HUES6 (cell line): ENCODE results near the gene SIDT1.

Experiments
- H3K27ac ChIP-seq: 2 replicates; pipeline ENCODE4 v1.7.0; 2013; ENCODE audit warnings: low read depth, mild to moderate bottlenecking, low read length, inconsistent platforms
- H3K27me3 ChIP-seq: 2 replicates; pipeline ENCODE4 v1.6.1; 2013; ENCODE audit warnings: low read length; ENCODE audit not compliant: control insufficient read depth, insufficient read depth
- H3K36me3 ChIP-seq: 2 replicates; pipeline ENCODE4 v1.6.1; 2013; ENCODE audit warnings: low read length; ENCODE audit not compliant: control insufficient read depth, insufficient read depth
- H3K4me1 ChIP-seq: 2 replicates; pipeline ENCODE4 v1.6.1; 2013; ENCODE audit warnings: low read length; ENCODE audit not compliant: control insufficient read depth, insufficient read depth
- H3K4me3 ChIP-seq: 2 replicates; pipeline ENCODE4 v1.5.1; 2013; ENCODE audit warnings: low read depth, low read length
- H3K9ac ChIP-seq: one replicate; pipeline ENCODE4 v1.6.1; 2013; ENCODE audit warnings: mild to moderate bottlenecking, low read length
- H3K9me3 ChIP-seq: 2 replicates; pipeline ENCODE4 v1.6.1; 2013; ENCODE audit warnings: low read depth, low read length; ENCODE audit not compliant: control insufficient read depth, insufficient read depth

SIDT1 gene

DNA sequence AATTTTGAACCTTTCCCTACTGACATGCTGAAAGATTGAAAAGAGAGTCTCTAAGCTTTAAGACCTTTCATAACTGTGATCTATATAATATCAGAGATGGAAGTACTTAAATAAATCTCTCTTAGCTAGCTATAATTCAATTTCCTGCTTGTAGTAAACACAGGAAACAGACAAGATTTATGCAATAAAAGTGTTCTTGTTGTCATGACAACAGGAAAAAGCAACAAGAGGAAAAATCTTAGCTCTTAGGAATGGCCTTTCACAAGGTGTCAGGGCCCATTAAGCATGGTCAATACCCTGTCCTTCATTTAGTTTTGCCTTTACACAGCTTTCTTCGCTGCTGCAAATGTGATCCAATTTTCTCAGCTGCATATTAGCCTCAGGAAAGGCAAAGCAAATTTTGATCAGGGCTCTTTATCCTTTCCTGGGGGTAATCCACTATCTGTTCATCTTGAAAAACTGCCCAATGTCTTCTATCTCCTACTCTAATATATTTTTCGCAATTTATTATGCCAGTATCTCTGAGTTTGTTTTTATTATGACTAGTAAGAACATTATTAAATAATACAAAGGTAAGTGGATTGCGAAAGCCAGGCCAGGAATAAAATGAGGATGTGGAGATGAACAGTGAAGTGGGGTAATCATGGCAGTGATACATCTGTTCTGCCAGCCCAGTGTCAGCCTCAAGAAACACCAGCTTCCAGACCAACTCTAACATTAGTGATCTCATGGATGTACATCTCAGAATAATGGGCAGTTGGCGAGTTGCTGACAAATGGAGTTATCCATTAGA, 28.7 kb downstream of the SIDT1 start:
- Histone ChIP-seq H3K4me1 (peaks cover 8% of the 10 kb centered on the region; the same call in 1 of the 2 replicates), H3K9me3 (no peaks in the 10 kb centered on the region), H3K36me3 (no peaks in the 10 kb centered on the region), H3K27ac (no peak overlapping the region), H3K9ac (no peak overlapping the region), H3K27me3 (no peaks in the 10 kb centered on the region), H3K4me3 (no peak overlapping the region)

GRCh38 chr3:113565555-113565954, 33.2 kb downstream of the SIDT1 start:
- H3K9ac ChIP-seq = no peak overlapping the region

DNA sequence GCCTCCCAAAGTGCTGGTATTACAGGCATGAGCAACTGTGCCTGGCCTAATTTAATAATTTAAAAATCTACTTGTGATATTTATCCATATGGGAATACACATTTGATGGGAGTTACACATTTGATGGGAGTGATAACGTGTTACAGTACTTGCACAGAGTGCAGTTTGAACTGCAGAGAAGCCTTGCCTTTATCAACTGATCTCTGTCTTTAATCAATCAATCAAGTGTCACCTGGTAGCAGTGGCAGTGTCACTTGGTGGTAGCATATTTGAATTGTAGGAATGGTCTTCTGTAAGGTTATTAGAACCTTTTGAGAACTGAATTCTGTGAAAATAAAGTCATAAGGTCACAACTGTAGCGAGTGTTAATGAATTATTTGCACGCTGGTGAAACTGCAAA, 37.8 kb downstream of the SIDT1 start:
- H3K4me3 ChIP-seq = no peak overlapping the region
- no peaks in the 10 kb centered on the region for H3K4me1 ChIP-seq
- no peaks in the 10 kb centered on the region for H3K9me3 ChIP-seq
- no peaks in the 10 kb centered on the region for H3K36me3 ChIP-seq
- no peak overlapping the region for H3K27ac ChIP-seq
- no peaks in the 10 kb centered on the region for H3K27me3 ChIP-seq
- no peak overlapping the region for H3K9ac ChIP-seq

More at GRCh38 chr3:113565555-113565954, 33.2 kb downstream of the SIDT1 start:
- Histone ChIP-seq H3K27ac (no peak overlapping the region), H3K9me3 (no peaks in the 10 kb centered on the region), H3K4me1 (no peaks in the 10 kb centered on the region), H3K27me3 (no peaks in the 10 kb centered on the region), H3K36me3 (no peaks in the 10 kb centered on the region), H3K4me3 (no peak overlapping the region)

DNA sequence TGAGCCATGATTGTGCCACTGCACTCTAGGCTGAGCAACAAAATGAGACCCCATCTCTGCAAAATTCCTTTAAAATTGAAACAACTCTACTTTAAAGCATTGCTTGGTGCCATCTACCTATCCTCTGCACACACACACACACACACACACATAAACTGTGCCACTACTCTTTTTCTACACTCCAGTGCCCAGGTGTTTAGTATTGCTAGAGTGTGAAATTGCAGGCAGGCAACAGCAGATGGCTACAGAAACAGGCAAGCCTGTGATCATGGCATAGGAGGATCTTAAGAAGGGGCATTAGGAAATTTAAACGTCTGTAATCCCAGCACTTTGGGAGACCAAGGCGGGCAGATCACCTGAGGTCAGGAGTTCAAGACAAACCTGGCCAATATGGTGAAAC, 39.0 kb downstream of the SIDT1 start:
- H3K9me3 ChIP-seq = no peaks in the 10 kb centered on the region
- no peaks in the 10 kb centered on the region for H3K36me3 ChIP-seq
- H3K4me1 ChIP-seq = no peaks in the 10 kb centered on the region
- no peak overlapping the region for H3K27ac ChIP-seq
- H3K4me3 ChIP-seq = no peak overlapping the region
- no peaks in the 10 kb centered on the region for H3K27me3 ChIP-seq
- H3K9ac ChIP-seq = no peak overlapping the region

GRCh38 chr3:113573728-113574127, 41.4 kb downstream of the SIDT1 start:
- no peaks in the 10 kb centered on the region for H3K9me3 ChIP-seq
- H3K27me3 ChIP-seq = no peaks in the 10 kb centered on the region
- no peak overlapping the region for H3K4me3 ChIP-seq
- H3K27ac ChIP-seq = no peak overlapping the region
- H3K4me1 ChIP-seq = no peaks in the 10 kb centered on the region
- H3K9ac ChIP-seq = no peak overlapping the region
- no peaks in the 10 kb centered on the region for H3K36me3 ChIP-seq

- H3K4me3 ChIP-seq = no peak overlapping the region
- H3K9ac ChIP-seq = no peak overlapping the region
- H3K27me3 ChIP-seq = no peaks in the 10 kb centered on the region
- H3K4me1 ChIP-seq = no peaks in the 10 kb centered on the region
- no peaks in the 10 kb centered on the region for H3K9me3 ChIP-seq
- no peak overlapping the region for H3K27ac ChIP-seq
- no peaks in the 10 kb centered on the region for H3K36me3 ChIP-seq
Observed at GRCh38 chr3:113574213-113574612, 41.9 kb downstream of the SIDT1 start.

DNA sequence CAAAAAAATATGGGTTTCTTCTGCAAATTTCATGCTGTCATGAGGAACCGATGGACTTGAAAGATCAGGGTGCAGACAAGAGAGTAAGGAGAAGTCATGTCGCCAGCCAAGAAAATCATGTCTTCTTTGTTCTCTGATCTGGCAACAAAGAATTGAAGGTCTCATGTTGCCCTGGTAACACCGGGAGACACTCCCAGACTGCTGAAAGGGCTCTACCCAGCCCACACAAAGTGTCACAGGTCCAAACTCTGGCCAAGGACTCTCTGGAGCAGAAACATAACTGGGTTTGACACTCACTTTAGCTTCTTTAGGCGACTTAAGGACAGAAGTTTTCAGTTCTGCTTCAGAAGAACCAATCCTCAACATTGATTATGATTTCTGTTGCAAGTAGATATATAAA, 42.9 kb downstream of the SIDT1 start:
- no peak overlapping the region for H3K27ac ChIP-seq
- no peaks in the 10 kb centered on the region for H3K9me3 ChIP-seq
- no peaks in the 10 kb centered on the region for H3K27me3 ChIP-seq
- no peak overlapping the region for H3K4me3 ChIP-seq
- H3K9ac ChIP-seq = no peak overlapping the region
- H3K4me1 ChIP-seq = no peaks in the 10 kb centered on the region
- no peaks in the 10 kb centered on the region for H3K36me3 ChIP-seq

DNA sequence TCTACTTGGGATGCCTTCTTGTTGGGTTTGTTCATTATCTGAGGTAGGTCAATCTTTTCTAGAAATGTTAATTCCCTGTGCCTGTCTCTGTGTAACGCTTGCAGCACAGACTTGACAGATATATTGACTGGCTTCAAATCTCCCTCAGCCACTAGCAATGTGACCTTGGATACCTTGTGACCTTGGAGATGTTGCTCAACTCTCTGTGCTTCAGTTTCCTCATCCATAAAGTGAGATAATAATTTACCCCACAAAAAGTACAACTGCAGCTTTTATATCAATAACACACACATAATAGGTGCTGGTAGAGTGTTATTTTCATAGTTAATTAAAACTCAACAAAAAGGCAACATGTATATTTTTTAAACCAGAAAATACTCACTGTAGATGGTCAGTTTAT, 52.9 kb downstream of the SIDT1 start:
- Histone ChIP-seq H3K9me3 (no peaks in the 10 kb centered on the region), H3K27ac (no peak overlapping the region), H3K9ac (no peak overlapping the region), H3K27me3 (no peaks in the 10 kb centered on the region), H3K4me3 (no peak overlapping the region), H3K4me1 (peaks cover 18% of the 10 kb centered on the region; the same call in 1 of the 2 replicates), H3K36me3 (no peaks in the 10 kb centered on the region)

GRCh38 chr3:113585720-113586119, 53.4 kb downstream of the SIDT1 start:
- Histone ChIP-seq H3K36me3 (no peaks in the 10 kb centered on the region), H3K4me3 (no peak overlapping the region), H3K4me1 (peaks cover 21% of the 10 kb centered on the region), H3K9ac (no peak overlapping the region), H3K27me3 (no peaks in the 10 kb centered on the region), H3K9me3 (no peaks in the 10 kb centered on the region), H3K27ac (no peak overlapping the region)

GRCh38 chr3:113588806-113589205, 56.5 kb downstream of the SIDT1 start:
- no peaks in the 10 kb centered on the region for H3K27me3 ChIP-seq
- no peaks in the 10 kb centered on the region for H3K9me3 ChIP-seq
- H3K4me3 ChIP-seq = no peak overlapping the region
- peaks cover 29% of the 10 kb centered on the region for H3K4me1 ChIP-seq
- H3K36me3 ChIP-seq = no peaks in the 10 kb centered on the region
- H3K27ac ChIP-seq = no peak overlapping the region
- no peak overlapping the region for H3K9ac ChIP-seq

DNA sequence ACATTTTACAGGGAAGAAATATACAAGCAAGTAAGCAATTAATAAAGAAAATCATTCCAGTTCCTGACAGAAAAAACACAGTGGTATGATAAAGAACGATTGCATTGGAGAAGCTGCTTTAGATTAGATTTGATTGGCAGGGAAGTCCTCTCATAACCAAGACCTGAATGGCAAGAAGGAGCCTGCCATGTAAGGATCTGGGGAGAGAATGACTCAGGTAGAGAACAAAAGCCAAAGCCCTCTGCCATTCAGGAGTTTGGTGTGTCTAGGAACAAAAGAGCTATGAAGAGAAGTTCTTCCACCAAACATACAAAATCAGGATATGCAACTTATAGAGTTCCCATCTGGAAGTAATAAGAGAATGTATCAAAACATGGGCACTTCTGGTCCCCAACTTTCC, 57.6 kb downstream of the SIDT1 start:
- no peaks in the 10 kb centered on the region for H3K36me3 ChIP-seq
- no peaks in the 10 kb centered on the region for H3K9me3 ChIP-seq
- no peak overlapping the region for H3K4me3 ChIP-seq
- H3K27ac ChIP-seq = no peak overlapping the region
- H3K27me3 ChIP-seq = no peaks in the 10 kb centered on the region
- H3K9ac ChIP-seq = no peak overlapping the region
- peaks cover 28% of the 10 kb centered on the region for H3K4me1 ChIP-seq
